HepG2 (cell line): ENCODE measurements around the gene NEU4. TPM values are rescaled to one million over a fixed set of nuclear protein-coding genes. Genes with fewer than 3 reads are reported as not detected.

Experiments
- EHMT2 ChIP-seq: fragments of 200-600 bp; sonication (generic); IDR thresholded peaks from 2 replicates; pipeline ENCODE4 v1.7.0; 2017; ENCODE audit warnings: antibody characterized with exemption, low read depth, low read length, borderline replicate concordance
- GATAD2A ChIP-seq: IDR thresholded peaks from 2 replicates; pipeline ENCODE4 v1.6.1; 2016
- GMEB2 ChIP-seq: IDR thresholded peaks from 2 replicates; pipeline ENCODE4 v1.6.1; 2016; ENCODE audit warnings: missing biosample characterization, missing genetic modification reagents, low read depth
- HMG20A ChIP-seq: IDR thresholded peaks from 2 replicates; pipeline ENCODE4 v1.6.1; 2016; ENCODE audit warnings: borderline replicate concordance
- NCOA5 ChIP-seq: sonication (generic); formaldehyde crosslinking; IDR thresholded peaks from 2 replicates; pipeline ENCODE4 v1.4.0; 2020; ENCODE audit warnings: missing genetic modification reagents
- PAXIP1 ChIP-seq: sonication (generic); formaldehyde crosslinking; conservative IDR thresholded peaks from 2 replicates; pipeline ENCODE4 v1.4.0; 2020; ENCODE audit warnings: mild to moderate bottlenecking, missing genetic modification reagents, moderate library complexity
- RNF2 ChIP-seq: fragments of 450-650 bp; conservative IDR thresholded peaks from 2 replicates; pipeline ENCODE4 v1.6.1; 2016; ENCODE audit warnings: low read depth
- TERF1 ChIP-seq: sonication (generic); formaldehyde crosslinking; IDR thresholded peaks from 2 replicates; pipeline ENCODE4 v1.8.0; 2022; ENCODE audit warnings: mild to moderate bottlenecking, missing genetic modification reagents, moderate library complexity
- THAP11 ChIP-seq: IDR thresholded peaks from 2 replicates; pipeline ENCODE4 v1.6.1; 2016; ENCODE audit warnings: missing biosample characterization, missing genetic modification reagents
- TRAFD1 ChIP-seq: sonication (generic); formaldehyde crosslinking; IDR thresholded peaks from 2 replicates; pipeline ENCODE4 v1.5.1; 2020; ENCODE audit warnings: missing genetic modification reagents, mild to moderate bottlenecking, borderline replicate concordance
- XRCC5 ChIP-seq: fragments of 200-400 bp; formaldehyde crosslinking; optimal IDR thresholded peaks from 2 replicates; pipeline ENCODE3; 2017; ENCODE audit warnings: mild to moderate bottlenecking, low read length
- ZNF335 ChIP-seq: sonication (generic); formaldehyde crosslinking; IDR thresholded peaks from 2 replicates; pipeline ENCODE4 v1.4.0; 2020; ENCODE audit warnings: missing genetic modification reagents
- ZNF441 ChIP-seq: sonication (generic); formaldehyde crosslinking; IDR thresholded peaks from 2 replicates; pipeline ENCODE4 v1.7.0; 2021; ENCODE audit warnings: missing genetic modification reagents, borderline replicate concordance
- ZNF609 ChIP-seq: sonication (generic); formaldehyde crosslinking; IDR thresholded peaks from 2 replicates; pipeline ENCODE4 v1.4.0; 2020; ENCODE audit warnings: mild to moderate bottlenecking, missing genetic modification reagents, borderline replicate concordance
- ZNF772 ChIP-seq: sonication (generic); formaldehyde crosslinking; IDR thresholded peaks from 2 replicates; pipeline ENCODE4 v1.5.0; 2020; ENCODE audit warnings: mild to moderate bottlenecking, missing genetic modification reagents
- ZSCAN25 ChIP-seq: sonication (generic); formaldehyde crosslinking; IDR thresholded peaks from 2 replicates; pipeline ENCODE4 v1.8.0; 2022; ENCODE audit warnings: mild to moderate bottlenecking, missing genetic modification reagents
- polyA plus RNA-seq, 8 experiments: library from polyadenylated mRNA; depleted of rRNA in 3 of 8; stranded (reverse) in 7 of 8; unstranded in 1 of 8; fragments of >200 nt; fragmentation: Illumina TruSeq in 4 of 8; extraction: Trizol in 4 of 8; gene quantifications; 2 replicates each; pipeline versions ENCODE4 v1.2.1 to v1.2.3, GENCODE V29; 2011 to 2016; ENCODE audit warnings: low read depth in 4 of 8, missing spikeins in 1 of 8, mixed read lengths in 1 of 8; ENCODE audit not compliant: insufficient read depth in 1 of 8
- total RNA-seq, 5 experiments: library from RNA; depleted of rRNA; stranded (reverse); fragments of >200 nt; fragmentation: Illumina TruSeq; extraction: Trizol; gene quantifications; 2 replicates each; pipeline ENCODE4 v1.2.3, GENCODE V29; 2016; ENCODE audit warnings: low read depth in 1 of 5

The NEU4 gene
- total and polyA plus RNA-seq, 2 of the 13 experiments (the other 11 are each of a cell fraction or from before 2014, with no cell fraction given), result 53.5 to 107 TPM

- peak; percentile 77; the same call in 1 of the 2 replicates for TF ChIP-seq HMG20A
- no peak; the same call in none of the 2 replicates for TF ChIP-seq NCOA5 (CRISPR knock-in tag)
- peak; percentile 80 for TF ChIP-seq ZNF441 (CRISPR knock-in tag)
- peak; percentile 90 for TF ChIP-seq ZNF609
- TF ChIP-seq XRCC5, result peak; percentile 91
- peak; percentile 83; the same call in 1 of the 2 replicates for TF ChIP-seq TRAFD1 (CRISPR knock-in tag)
- peak; percentile 92 for TF ChIP-seq GATAD2A (CRISPR knock-in tag)
- TF ChIP-seq ZNF772 (CRISPR knock-in tag), result peak; percentile 97
- TF ChIP-seq EHMT2, result no peak
- TF ChIP-seq GMEB2 (CRISPR knock-in tag), result no peak; the same call in 1 of the 2 replicates
- TF ChIP-seq TERF1, result no peak
- TF ChIP-seq ZSCAN25 (CRISPR knock-in tag), result peak; percentile 90
- peak; percentile 91 for TF ChIP-seq PAXIP1 (CRISPR knock-in tag)
- TF ChIP-seq ZNF335, result no peak; the same call in 1 of the 2 replicates
- TF ChIP-seq THAP11 (CRISPR knock-in tag), result peak; percentile 78
- peak; percentile 91 for TF ChIP-seq RNF2
Measured at GRCh38 chr2:241808721-241809382, at the start of gene NEU4 (continued).
